Hippocampal formation (tissue), 2 donors: Measurements from ENCODE around the gene FITM2.
"Not testable (repeated sequence)": the region's sequence is repeated elsewhere in the genome, so short reads cannot be mapped to it uniquely, and the experiment has no call there.

Experiments
- DNase-seq, 2 donors: peaks; one replicate each; lab custom pipeline; 2025; lab: John Stamatoyannopoulos, UW

FITM2 gene, protein sequence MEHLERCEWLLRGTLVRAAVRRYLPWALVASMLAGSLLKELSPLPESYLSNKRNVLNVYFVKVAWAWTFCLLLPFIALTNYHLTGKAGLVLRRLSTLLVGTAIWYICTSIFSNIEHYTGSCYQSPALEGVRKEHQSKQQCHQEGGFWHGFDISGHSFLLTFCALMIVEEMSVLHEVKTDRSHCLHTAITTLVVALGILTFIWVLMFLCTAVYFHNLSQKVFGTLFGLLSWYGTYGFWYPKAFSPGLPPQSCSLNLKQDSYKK

DNA sequence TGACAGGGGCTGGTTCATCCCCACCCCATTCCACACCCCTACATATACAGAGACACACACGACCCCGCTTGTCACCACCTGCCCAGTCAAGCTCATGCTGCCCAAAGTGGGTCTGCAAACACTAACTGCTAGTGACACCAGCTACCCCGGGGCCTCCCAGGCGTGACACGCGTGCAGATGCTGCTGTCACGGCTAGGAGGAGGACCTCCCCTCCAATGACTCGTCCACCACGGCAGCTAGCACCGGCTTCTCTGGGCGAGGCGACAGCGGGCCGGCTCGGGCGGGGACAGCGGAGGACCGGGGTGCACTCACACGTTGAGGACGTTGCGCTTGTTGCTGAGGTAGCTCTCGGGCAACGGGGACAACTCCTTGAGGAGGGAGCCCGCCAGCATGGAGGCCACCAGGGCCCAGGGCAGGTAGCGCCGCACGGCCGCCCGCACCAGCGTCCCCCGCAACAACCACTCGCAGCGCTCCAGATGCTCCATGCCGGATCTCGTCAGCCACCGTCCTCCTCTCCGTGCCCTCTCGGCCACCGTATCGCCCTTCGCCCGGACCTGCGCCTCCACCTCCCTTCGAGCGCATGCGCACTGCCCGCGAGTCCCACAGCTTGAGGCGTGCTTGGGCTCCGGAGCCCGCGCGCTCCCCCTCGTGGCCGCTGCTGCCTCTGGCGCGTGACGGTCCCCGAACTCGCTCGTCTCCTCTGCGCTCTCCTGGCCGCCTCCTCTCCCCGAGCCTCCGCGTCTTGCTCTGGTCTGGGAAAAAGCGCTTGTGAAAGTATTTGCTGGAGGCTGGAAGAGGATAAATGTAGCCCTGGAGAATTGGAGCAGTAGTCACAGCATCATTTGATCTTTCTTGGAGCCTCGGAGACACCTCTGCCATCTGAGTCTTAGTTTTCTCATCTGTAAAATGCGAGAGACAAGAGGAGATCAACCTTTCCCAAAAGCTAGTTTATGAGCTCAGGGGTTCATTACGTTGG, at the start of gene FITM2:
Gene FITM2 (minus strand): TSS at position 539 of the 976 bp plus-strand sequence. CDS start 54 bp downstream, at position 485.
- peak; percentile 91 to 94 for DNase-seq

DNA sequence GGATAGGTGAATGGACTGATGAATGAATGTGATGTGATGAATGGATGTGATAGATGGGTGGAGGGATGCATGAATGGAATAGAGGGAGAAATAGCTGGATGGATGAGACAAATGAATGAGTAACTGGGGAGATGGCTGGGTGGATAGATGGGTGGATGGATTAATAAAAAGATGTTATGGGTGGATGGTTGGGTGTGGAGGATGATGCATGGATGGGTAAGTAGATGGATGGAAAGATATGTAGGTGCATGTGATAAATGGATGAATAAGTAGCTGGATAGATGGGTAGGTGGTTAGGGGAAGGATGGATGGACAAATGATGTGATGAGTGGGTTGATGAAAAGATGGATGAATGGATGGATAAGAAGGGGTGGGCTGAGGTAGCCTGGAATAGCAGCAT, 49.2 kb upstream of the FITM2 start:
- no peak for DNase-seq

DNA sequence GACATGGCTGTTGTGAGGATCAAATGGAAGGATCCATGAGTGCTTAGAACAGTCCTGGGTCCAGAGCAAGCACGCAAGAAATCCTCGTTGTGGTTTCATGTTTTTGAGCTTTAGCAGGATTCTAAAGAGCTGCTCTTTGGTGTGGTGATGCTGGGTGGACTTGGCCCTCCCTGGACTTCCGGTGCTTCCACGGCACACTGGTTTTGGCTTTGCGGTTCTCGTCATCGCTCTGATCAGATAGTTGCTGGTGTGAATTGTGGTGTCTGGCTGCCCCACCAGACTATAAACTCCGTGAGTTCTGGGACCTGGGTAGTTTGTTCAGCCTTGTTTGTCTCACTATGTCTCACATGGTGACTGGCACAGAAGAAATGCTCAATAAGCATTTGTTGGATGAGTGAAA, 47.8 kb upstream of the FITM2 start:
- DNase-seq, result no peak

DNA sequence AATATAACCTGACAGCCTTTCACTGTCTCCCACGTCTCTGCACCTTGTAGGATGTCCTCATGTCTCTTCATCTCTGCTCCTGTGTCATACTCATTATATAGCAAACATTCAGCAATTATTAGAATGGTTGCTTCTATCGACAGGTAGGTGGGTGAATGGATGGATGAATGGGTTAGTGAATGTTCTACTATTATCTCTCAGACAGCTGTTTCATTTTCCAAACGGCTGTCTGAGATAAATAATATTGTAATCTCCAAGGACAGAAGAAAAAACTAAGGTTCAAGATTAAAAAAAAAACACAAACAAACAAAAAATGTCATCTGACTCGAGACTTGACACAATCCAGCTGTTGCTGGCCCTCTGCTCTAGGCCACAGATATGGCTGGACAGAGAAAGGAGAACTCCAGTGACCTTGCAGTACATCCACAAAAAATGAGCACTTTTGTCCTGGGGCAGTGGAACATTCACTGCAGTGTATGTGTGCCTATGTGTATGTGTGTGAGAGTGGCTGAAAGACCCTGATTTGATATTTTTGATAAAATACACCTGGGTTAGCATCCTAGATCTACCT, 46.6 kb upstream of the FITM2 start:
- DNase-seq, result no peak

DNA sequence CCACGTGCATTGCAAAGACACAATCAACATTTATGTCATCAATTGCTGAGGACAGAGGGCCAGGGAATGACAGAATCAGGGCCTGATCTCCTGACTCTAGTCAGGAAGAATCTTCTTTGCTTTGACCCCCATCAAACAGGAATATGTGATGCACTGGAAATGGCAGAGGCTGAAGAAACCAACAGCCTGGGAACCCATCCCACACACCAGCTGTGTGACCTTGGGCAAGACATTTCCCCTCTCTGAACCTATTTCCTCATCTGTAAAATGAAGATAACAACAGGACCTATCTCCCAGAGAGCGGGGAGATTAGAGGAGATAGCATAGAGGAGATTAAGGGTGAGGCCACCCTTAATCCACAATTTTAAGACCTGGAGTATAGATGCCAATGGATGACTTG, 46.0 kb upstream of the FITM2 start:
- no peak for DNase-seq

DNA sequence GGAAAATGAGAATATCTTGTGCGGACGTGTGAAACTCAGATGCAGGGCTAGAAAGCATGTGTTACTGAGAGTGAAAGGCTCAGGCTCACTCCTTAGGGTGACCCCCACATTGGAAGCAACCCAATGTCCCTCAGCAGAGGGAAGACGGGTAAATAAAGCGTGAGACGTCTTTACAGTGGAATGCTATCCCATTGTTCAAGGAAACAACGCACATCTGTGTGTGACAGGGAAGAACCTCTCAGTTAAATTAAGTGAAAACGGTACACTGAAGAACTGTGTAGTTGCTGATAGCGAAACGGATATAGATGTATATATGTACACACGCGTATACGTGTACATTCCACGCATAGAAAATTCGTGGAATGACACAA, 45.3 kb upstream of the FITM2 start:
- DNase-seq, result no peak

DNA sequence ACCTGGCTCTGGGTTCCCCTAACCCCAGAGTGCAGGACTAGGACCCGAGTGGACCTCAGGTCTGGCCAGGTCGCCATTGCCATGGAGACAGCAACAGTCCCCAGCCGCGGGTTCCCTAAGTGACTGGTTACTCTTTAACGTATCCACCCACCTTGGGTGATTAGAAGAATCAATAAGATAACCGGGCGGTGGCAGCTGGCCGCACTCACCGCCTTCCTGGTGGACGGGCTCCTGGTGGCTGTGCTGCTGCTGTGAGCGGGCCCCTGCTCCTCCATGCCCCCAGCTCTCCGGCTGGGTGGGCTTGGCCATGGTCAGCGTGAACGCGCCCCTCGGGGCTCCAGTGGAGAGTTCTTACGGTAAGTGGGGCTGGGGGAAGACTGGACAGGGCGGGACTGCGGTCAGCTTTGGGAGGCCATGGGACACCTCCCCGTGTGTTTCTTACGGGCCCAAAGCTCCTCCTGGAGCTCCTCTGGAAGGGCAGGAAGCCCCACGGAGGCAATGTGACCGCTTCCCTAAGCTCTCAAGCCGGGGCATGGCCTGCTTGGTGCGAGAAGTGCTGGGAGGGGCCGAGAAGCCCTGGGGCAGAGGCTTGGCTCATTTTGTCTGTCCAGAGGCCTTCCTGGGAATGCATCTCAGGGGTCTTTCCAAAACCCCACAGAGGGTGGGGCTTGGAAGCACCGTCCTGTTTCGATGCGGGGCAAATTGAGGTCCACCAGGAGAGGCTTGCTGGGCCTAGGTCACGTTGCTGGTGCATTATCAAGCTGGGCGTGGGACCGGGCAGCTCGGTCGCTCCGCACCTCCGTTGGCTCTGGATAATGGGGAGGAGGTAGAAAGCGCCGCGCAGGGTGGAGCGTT, 44.7 kb upstream of the FITM2 start, which contains the start of gene HNF4A:
Gene HNF4A (plus strand): TSS at position 202 of the 855 bp plus-strand sequence. CDS start 106 bp downstream, at position 308.
- DNase-seq, result no peak

DNA sequence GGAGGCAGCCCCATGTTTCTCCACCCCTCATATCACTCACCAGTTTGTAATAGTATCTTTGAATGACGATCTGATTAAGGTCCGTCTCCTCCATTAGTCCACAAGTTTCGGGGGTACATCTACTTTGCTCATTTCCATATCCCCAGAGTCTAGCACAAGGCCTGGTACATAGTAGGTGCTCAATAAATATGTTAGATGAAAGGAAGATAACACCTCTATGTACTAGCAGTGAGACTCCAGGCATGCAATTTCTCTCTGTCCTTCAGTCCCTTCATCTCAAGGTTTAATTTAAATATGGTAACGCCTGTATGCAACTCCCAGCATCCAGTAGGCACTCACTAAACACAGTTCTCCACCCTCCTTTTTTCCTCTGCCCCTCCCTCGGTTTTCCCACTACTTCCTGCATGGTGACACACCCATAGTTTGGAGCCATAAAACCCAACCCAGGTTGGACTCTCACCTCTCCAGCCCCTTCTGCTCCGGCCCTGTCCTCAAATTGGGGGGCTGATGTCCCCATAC, 44.0 kb upstream of the FITM2 start:
- no peak for DNase-seq

DNA sequence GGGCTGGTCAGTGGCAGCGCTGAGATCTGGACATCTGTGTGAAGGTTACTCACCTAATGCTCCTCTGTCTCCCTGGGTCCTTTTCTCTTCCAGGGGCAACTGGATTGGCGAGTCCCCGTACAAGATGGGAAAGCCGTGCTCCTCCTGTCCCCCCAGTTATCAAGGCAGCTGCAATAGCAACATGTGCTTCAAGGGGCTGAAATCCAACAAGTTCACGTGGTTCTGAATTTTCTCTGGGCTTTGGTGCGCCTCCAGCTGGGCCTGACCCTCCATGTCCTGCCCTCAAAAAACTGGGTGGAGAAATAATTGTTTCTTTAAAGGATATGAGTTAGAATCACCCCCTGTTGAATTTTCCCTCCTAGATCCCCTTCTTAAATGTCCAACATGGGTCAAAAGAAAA, 39.6 kb upstream of the FITM2 start:
- DNase-seq, result no peak

DNA sequence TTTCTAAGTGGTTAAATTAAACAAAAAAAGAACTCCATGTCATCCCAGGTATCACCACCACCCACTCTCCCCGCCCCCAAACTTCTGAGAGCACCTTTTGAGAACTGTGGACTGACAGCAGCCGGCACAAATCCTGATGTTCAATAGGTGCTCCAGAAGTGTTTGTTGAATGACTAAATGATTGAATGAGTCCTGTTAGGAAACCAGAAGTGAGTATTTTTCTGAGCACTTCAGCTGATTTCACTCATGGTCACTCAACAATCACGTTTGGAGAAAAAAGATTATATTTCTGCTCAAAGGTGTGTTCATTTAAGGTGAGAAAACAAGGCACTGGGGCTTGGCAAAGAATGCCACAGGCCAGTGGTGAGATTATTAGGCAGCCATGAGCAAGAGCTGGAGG, 38.3 kb upstream of the FITM2 start:
- no peak for DNase-seq

DNA sequence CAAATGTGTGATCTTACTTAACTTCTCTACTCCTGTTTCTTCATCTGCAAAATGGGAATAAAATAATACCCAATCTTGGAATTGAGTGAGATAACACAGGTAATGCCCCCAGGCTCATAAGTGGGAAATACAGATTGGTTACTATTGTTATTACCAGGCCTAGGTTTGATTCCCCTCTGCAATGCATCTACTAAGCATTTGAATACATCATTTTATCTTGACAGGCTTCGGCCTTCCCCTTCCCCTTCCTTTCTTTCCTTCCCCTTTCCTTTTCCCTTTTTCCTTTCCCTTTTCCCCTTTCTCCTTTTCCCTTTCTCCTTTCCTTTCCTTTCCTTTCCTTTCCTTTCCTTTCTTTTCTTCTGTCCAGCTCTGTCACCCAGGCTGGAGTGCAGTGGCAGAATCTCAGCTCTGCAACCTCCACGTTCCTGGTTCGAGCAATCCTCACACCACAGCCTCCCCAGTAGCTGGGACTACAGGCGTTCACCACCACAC, 37.2 kb upstream of the FITM2 start:
- DNase-seq, result no peak

DNA sequence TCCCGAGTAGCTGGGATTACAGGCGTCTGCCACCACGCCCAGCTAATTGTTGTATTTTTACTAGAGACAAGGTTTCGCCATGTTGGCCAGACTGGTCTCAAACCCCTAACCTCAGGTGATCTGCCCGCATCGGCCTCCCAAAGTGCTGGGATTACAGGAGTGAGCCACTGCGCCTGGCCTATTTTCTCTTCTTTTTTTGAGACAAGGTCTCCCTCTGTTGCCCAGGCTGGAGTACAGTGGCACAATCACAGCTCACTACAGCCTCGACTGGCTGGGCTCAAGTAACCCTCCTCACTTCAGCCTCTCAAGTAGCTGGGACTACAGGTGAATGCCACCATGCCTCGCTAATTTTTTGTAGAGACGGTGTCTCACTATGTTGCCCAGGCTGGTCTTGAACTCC, 34.9 kb upstream of the FITM2 start:
- not testable (repeated sequence) for DNase-seq

DNA sequence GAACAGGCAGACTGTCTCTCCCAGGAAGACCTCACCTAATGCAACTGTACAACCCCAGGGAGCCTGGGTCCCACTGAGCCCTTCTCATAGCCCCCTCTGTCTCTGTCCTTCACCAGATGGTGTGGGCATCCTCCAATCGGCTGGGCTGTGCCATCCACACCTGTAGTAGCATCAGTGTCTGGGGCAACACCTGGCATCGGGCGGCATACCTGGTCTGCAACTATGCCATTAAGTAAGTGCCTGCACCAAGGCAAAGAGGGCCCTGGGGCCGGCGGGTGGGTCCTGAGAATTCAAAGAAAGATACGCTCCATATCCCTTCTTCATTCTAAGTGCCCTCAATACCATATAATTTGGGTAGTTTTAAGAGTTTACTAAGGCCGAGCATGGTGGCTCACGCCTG, 34.1 kb upstream of the FITM2 start:
- DNase-seq, result no peak

DNA sequence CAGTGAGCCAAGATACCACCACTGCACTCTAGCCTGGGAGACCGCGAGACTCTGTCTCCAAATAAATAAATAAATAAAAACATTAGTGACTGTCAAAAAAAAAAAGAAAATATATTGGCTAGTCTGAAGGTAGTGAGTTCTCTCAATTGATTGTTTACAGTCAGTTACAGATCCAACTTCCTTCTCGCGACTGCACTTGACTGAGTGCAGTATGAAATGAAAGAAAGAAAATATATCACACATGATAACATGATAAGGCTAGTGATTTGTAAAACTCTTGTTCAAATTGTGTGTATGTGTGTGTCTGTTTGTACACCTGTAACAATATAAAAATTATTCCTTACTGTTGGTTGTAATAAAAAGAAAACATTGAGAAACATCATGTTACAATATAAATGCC, 33.7 kb upstream of the FITM2 start:
- DNase-seq, result no peak

DNA sequence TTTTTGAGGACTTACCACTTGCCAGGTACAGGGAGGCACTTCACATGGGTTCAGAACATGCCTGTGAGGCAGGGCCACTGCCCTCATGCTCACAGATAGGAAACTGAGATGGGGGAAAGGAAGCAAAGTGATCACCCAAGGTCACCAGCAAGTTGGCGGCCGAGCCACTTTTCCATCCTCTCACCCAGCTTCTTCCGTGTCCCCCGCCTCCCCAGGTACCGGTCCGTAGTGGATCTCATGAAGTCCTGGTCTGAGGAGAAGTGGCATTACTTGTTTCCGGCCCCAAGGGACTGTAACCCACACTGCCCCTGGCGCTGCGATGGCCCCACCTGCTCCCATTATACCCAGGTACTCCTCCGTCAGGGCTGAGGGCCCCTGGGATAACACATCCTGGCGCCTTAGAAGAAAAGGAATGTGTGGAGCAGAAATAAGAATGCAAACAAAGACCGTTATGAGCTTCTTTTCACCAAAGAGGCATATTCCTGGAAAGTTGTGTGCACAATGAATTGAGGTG, 32.2 kb upstream of the FITM2 start:
- DNase-seq, result no peak

DNA sequence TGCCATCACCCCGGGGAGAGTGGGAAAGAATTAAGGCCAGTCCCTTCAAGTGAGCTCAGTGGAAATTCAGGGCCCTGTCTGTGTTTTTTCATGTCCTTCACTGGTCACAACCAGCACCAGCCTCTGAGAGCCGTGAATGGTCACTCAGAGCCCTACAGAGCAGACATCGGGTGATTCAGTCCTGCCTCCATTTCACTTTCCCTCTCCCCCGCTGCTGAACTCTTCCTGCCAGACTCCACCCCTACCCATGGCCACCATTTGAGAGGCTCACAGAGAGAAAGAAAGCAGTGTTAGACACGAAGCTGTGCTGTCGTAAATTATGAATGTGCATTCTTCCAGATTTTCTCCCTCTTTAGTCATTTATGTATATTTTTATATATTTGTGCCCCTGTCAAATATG, 31.2 kb upstream of the FITM2 start:
- no peak for DNase-seq

DNA sequence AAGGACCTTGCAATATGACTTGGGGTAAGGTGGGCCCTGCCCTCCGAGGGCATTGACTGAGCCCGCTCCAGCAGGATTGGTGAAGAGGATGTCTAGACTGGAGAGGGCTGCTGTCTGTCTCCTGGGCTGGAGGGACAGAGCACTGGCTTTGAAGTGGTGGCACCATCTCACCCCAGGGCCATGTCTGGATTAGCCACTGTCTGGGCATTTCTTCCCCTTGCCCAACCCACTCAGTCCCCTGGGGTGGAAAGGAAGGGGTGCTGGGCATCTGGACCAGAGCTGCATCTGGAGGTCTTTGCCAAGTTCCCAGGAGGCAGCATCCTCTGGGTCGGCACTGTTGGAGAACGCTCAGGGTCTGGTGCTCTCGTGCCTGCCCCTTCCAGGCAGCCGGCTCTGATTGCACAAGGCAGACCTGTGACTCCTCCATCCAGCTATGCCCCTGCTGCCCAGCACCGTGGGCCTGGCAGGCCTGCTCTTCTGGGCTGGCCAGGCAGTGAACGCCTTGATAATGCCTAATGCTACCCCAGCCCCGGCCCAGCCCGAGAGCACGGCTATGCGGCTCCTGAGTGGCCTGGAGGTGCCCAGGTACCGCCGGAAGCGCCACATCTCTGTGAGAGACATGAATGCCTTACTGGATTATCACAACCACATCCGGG, 25.9 kb upstream of the FITM2 start, which contains the start of gene R3HDML:
Gene R3HDML (plus strand): TSS at position 319 of the 656 bp plus-strand sequence. CDS start 115 bp downstream, at position 434.
- no peak for DNase-seq

DNA sequence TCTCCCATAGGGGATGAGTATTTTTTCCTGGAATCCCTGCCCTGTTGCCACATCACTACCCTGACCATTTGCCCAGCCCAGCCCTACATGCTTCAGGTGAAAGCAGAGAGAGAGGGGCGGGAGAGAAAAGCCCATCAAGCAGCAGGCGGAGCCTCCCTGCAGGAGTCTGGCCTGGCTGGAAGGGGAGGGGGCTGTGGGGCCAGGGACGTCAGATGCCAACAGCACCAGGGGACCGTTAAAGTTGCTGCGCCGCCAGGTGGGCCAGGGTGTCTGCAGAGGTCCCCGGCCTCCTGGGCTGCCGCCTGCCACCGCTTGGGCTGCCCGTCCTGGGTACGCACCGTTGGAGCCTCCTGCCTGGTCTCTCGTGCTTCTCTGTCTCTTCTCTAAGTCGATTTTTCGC, 25.1 kb upstream of the FITM2 start:
- no peak for DNase-seq

DNA sequence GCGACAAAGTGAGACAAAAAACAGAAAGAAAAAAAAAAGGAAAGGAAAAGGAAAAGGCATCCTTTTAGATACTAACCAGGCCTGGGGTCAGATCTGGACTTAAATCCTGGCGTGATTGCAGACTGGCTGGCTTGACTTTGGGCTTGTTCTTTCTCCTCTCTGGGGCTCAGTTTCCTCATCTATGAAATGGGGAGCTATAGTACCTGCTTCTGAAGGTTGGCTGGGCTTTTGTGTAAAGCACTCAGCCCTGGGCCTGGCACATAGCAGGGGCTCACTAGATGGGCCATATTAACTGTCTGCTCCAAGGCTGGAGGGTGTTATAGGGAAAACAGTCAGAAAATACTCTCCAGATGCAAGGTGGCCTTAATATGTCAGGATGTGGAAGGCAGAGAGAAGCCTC, 24.7 kb upstream of the FITM2 start:
- DNase-seq, result no peak

DNA sequence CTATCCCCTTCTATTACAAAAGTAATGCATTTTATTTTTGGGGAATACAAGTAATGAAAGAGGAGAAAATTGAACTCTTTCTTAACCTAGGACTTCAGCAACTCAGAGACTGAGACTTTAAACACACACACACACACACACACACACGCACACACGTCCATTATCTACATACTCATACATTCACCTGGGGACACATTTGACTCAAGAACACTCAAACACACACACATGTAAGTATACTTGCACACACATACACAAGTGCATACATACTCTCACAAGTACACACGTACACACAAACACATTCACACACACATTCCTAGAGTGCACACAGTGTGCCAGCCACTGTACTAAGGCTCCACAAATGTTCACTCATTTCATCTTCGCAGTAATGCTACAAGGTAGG, 23.7 kb upstream of the FITM2 start:
- no peak for DNase-seq

DNA sequence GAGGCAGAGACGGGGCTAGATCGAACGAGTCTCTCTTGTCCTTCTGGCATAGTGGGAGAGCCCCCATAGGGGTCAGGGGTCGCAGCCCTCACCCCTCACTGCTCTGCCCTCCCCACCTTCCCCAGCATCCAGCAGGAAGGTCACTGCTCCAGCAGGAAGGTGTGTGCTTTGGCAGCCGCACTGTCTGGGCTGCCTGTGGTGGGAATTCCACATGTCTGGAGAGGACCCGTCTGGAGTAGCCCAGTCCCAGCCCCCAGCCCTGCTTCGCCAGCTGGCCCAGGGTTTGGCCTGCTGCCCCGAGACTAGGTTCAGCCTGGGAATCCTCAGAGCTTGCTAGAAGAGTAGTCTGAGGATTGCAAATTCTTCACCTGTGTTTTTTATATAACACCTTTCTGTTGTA, 23.3 kb upstream of the FITM2 start:
- DNase-seq, result no peak
